NCI-H774 (cell line): ENCODE measurements around the gene HS1BP3.

ENCODE experiments used
- DNase-seq: peaks from one replicate; lab custom pipeline; 2025; lab: John Stamatoyannopoulos, UW

The HS1BP3 gene

GRCh38 chr2:20629581-20630171 is 21.2 kb downstream of the HS1BP3 start:
- DNase-seq: no peak

- DNase-seq: no peak
Measured at GRCh38 chr2:20629181-20629580, 21.7 kb downstream of the HS1BP3 start.

- DNase-seq: no peak
Measured at GRCh38 chr2:20627712-20628380, 23.1 kb downstream of the HS1BP3 start.

GRCh38 chr2:20626698-20627513 is 24.0 kb downstream of the HS1BP3 start:
- no peak for DNase-seq

GRCh38 chr2:20626392-20626697 is 24.6 kb downstream of the HS1BP3 start:
- DNase-seq: no peak

- peak; percentile 66 for DNase-seq
Measured at GRCh38 chr2:20625491-20626391, 25.2 kb downstream of the HS1BP3 start.

- no peak for DNase-seq
Measured at GRCh38 chr2:20624884-20625485, 25.9 kb downstream of the HS1BP3 start.

- no peak for DNase-seq
Measured at GRCh38 chr2:20624156-20624883, 26.6 kb downstream of the HS1BP3 start.

- no peak for DNase-seq
Measured at GRCh38 chr2:20623741-20624155, 27.1 kb downstream of the HS1BP3 start.

GRCh38 chr2:20623241-20623640 is 27.7 kb downstream of the HS1BP3 start:
- no peak for DNase-seq

- no peak for DNase-seq
Measured at GRCh38 chr2:20622731-20623130, 28.2 kb downstream of the HS1BP3 start.

- DNase-seq: no peak
Measured at GRCh38 chr2:20622296-20622686, 28.6 kb downstream of the HS1BP3 start.

GRCh38 chr2:20621366-20622295 is 29.3 kb downstream of the HS1BP3 start:
- DNase-seq: no peak

- DNase-seq: no peak
Measured at GRCh38 chr2:20620696-20621365, 30.1 kb downstream of the HS1BP3 start.

GRCh38 chr2:20620271-20620681 is 30.6 kb downstream of the HS1BP3 start:
- no peak for DNase-seq

- no peak for DNase-seq
Measured at GRCh38 chr2:20619624-20620024, 31.3 kb downstream of the HS1BP3 start.

GRCh38 chr2:20618886-20619521 is 31.9 kb downstream of the HS1BP3 start:
- DNase-seq: no peak

GRCh38 chr2:20618468-20618885 is 32.4 kb downstream of the HS1BP3 start:
- DNase-seq: no peak
